ENCODE results near the gene ADORA1.

Gene ADORA1

DNA sequence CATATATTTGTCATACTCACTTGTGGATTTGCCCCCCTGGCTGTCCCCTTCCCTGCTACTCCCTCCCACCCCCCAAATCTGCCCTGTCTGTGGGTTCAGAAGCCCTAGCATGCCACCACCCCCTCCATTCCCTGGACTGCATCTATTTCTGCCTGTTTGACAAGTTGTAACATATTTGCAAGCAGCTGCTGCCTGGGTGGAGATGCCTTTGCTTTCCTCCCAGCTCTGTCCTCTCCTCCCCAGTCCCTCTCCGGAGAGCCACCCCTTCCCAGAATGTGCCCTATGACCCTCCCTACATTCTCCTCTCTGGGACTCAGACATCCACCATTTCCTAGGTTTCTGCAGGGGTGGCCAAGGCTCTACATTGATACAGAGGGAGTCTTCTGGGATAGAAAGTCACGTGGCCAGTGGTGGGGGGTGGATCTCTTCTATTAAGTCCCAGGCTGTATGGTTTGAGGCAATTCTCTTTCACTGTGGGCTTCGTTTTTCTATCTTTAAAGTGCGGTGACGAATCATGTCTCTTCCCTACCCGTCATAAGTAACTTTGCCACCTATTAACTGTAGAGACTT is 35.7 kb upstream of the ADORA1 start:
- no peaks in the 10 kb centered on the region for H4K20me1 ChIP-seq
- H3K4me3 ChIP-seq, result no peak overlapping the region
- H3K9ac ChIP-seq, result no peak overlapping the region
- no peaks in the 10 kb centered on the region for H3K36me3 ChIP-seq
- no peak overlapping the region for H3K4me2 ChIP-seq
- no peaks in the 10 kb centered on the region for H3K4me1 ChIP-seq
- TF ChIP-seq Cebpa-rat (IDR thresholded peaks at IDR 0.05), result no peak
- H3K27ac ChIP-seq, result no peak overlapping the region
- peaks cover 22% of the 10 kb centered on the region for H3K9me3 ChIP-seq
- no peaks in the 10 kb centered on the region for H3K27me3 ChIP-seq

GRCh38 chr1:203093754-203094410 is 33.6 kb upstream of the ADORA1 start:
- Histone ChIP-seq H3K36me3 (no peaks in the 10 kb centered on the region), H3K4me3 (no peak overlapping the region), H3K9ac (no peak overlapping the region), H3K27me3 (no peaks in the 10 kb centered on the region), H3K4me1 (no peaks in the 10 kb centered on the region), H3K4me2 (no peak overlapping the region), H3K9me3 (peaks cover 22% of the 10 kb centered on the region), H3K27ac (no peak overlapping the region), H4K20me1 (no peaks in the 10 kb centered on the region)
- no peak for TF ChIP-seq Cebpa-rat (IDR thresholded peaks at IDR 0.05)

GRCh38 chr1:203095061-203095690 is 32.4 kb upstream of the ADORA1 start:
- H3K9ac ChIP-seq, result no peak overlapping the region
- H3K27me3 ChIP-seq, result no peaks in the 10 kb centered on the region
- H3K36me3 ChIP-seq, result no peaks in the 10 kb centered on the region
- peaks cover 22% of the 10 kb centered on the region for H3K9me3 ChIP-seq
- no peak overlapping the region for H3K4me3 ChIP-seq
- TF ChIP-seq Cebpa-rat (IDR thresholded peaks at IDR 0.05), result no peak
- no peaks in the 10 kb centered on the region for H4K20me1 ChIP-seq
- H3K4me2 ChIP-seq, result no peak overlapping the region
- H3K4me1 ChIP-seq, result peaks cover 2% of the 10 kb centered on the region; the same call in 1 of the 2 replicates
- H3K27ac ChIP-seq, result no peak overlapping the region

DNA sequence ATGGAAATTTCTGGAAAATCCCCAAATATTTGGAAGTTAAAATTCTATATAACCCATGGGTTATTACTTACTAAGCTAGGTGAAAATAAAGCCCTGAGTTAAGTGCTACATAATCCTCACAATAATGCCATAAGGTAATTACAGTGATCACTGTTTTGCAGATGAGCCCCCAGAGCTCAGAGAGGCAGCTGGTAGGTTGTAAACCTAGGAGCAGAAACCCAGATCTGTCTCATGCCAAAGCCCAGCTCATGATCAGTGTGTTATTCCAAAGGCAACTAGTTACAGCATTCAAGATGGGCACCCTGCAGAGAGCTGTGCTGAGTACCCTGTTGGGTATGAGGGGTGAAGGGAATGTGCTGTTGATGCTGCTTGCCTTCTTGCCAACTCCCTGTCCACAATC is 31.0 kb upstream of the ADORA1 start:
- Histone ChIP-seq H3K27ac (no peak overlapping the region), H4K20me1 (no peaks in the 10 kb centered on the region), H3K4me3 (no peak overlapping the region), H3K9ac (no peak overlapping the region), H3K4me1 (peaks cover 4% of the 10 kb centered on the region; the same call in 1 of the 2 replicates), H3K4me2 (no peak overlapping the region), H3K36me3 (no peaks in the 10 kb centered on the region), H3K27me3 (no peaks in the 10 kb centered on the region), H3K9me3 (peaks cover 22% of the 10 kb centered on the region)
- TF ChIP-seq Cebpa-rat (IDR thresholded peaks at IDR 0.05), result no peak

- Histone ChIP-seq H3K4me1 (peaks cover 6% of the 10 kb centered on the region), H3K9ac (no peak overlapping the region), H4K20me1 (no peaks in the 10 kb centered on the region), H3K9me3 (peaks cover 22% of the 10 kb centered on the region), H3K27me3 (no peaks in the 10 kb centered on the region), H3K4me3 (no peak overlapping the region), H3K27ac (no peak overlapping the region), H3K36me3 (no peaks in the 10 kb centered on the region), H3K4me2 (no peak overlapping the region)
- no peak for TF ChIP-seq Cebpa-rat (IDR thresholded peaks at IDR 0.05)
These were observed 30.5 kb upstream of the ADORA1 start for GRCh38 chr1:203097001-203097400.

GRCh38 chr1:203098445-203098844 is 29.1 kb upstream of the ADORA1 start:
- H3K4me2 ChIP-seq, result no peak overlapping the region
- no peaks in the 10 kb centered on the region for H3K36me3 ChIP-seq
- no peak overlapping the region for H3K27ac ChIP-seq
- H3K4me1 ChIP-seq, result peaks cover 20% of the 10 kb centered on the region
- TF ChIP-seq Cebpa-rat (IDR thresholded peaks at IDR 0.05), result no peak
- H3K4me3 ChIP-seq, result no peak overlapping the region
- peaks cover 19% of the 10 kb centered on the region for H3K9me3 ChIP-seq
- no peak overlapping the region for H3K9ac ChIP-seq
- H4K20me1 ChIP-seq, result no peaks in the 10 kb centered on the region
- H3K27me3 ChIP-seq, result no peaks in the 10 kb centered on the region

DNA sequence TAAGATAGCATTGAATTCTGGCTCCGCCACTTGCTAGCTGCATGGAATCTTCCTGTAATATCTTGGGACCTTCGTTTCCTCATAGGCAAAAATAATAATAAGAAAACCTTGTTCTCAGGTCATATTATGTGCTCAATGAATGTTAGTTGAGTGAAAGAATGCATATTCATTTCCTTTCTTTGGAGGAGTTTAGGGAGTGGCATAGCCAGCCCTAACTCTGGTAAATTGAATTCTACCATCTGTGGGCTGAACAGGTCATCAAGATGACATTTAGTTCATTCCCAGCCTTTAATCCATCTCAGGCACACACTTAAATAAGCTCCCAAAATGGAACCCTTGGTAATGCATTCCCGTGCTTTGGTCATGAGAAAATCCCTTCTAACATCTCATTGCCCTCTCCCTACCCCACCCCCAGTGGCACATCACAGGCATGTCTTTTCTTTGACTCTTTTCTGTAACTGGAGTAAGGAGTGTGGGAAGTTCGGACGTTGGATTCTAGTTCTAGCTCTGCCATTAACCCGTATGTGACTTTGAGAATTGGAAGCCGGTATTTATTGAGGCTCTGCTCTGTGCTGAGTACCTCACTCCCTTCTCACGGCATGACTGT is 28.5 kb upstream of the ADORA1 start:
- H3K36me3 ChIP-seq, result no peaks in the 10 kb centered on the region
- no peak overlapping the region for H3K27ac ChIP-seq
- TF ChIP-seq Cebpa-rat (IDR thresholded peaks at IDR 0.05), result no peak
- H3K27me3 ChIP-seq, result no peaks in the 10 kb centered on the region
- H3K9me3 ChIP-seq, result peaks cover 13% of the 10 kb centered on the region
- H3K4me1 ChIP-seq, result peaks cover 25% of the 10 kb centered on the region
- no peak overlapping the region for H3K9ac ChIP-seq
- H3K4me2 ChIP-seq, result no peak overlapping the region
- H3K4me3 ChIP-seq, result no peak overlapping the region
- no peaks in the 10 kb centered on the region for H4K20me1 ChIP-seq

DNA sequence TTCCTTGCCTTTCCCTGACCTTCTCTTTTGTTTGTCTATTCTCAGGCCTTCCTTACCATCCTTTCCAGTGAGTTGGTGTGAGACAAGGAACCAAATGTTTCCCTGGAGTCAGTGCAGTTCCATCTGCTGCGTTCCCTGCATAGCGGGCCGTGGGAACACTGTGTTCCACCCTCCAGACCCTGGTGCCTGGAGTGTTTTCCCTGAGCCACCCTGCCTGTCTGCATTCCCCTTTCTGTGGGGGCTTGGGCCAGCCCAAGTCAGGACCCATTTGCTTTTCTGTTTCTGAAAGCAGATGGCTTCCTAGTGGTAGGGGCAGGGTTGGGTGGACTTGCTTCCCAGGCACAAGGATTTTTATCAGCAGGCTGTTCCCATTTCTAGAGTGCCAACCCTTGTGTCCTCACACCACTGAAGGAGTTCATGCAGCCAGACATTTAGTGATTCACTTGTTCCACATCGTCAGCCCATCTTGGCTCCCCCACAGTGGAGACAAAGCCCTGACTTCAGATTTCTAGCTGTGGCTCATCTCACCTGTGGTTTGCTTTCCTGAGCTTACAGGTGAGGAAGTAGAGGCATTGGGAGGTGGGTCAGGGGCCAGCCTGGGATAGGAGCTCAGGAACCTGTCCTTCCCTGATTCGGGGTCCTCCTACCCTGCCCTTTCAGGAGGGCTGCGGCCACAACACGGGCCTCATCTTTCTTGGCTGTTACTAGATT is 27.6 kb upstream of the ADORA1 start:
- no peak for TF ChIP-seq Cebpa-rat (IDR thresholded peaks at IDR 0.05)
- Histone ChIP-seq H3K27me3 (no peaks in the 10 kb centered on the region), H3K36me3 (no peaks in the 10 kb centered on the region), H3K4me1 (peaks cover 25% of the 10 kb centered on the region), H3K9me3 (peaks cover 4% of the 10 kb centered on the region), H3K27ac (no peak overlapping the region), H3K9ac (no peak overlapping the region), H4K20me1 (no peaks in the 10 kb centered on the region), H3K4me3 (no peak overlapping the region), H3K4me2 (no peak overlapping the region)

DNA sequence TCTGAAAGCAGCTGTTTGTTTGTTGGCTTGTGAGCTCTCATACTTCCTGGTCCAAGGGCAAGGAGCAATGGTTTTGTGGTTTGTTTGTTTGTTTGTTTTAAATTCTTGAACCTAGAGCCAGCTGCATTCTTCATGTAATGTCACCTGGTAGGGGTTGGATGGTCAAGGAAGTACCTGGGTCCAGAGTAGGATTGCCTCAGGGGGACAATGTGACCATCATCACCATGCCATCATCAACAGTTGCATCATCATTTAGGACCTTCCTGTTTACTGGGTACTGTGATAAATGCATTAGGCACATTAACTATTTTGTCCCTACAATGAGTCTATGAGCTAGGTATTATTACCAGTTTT is 27.0 kb upstream of the ADORA1 start:
- Histone ChIP-seq H3K27ac (no peak overlapping the region), H3K4me2 (no peak overlapping the region), H3K4me3 (no peak overlapping the region), H3K36me3 (no peaks in the 10 kb centered on the region), H4K20me1 (no peaks in the 10 kb centered on the region), H3K27me3 (no peaks in the 10 kb centered on the region), H3K9me3 (no peaks in the 10 kb centered on the region), H3K4me1 (peaks cover 25% of the 10 kb centered on the region), H3K9ac (no peak overlapping the region)
- no peak for TF ChIP-seq Cebpa-rat (IDR thresholded peaks at IDR 0.05)

Data from BLaER1 (cell line).